COLO829 (cell line): ENCODE measurements around the gene HLA-DPB1.
"Not testable (repeated sequence)": the region's sequence is repeated elsewhere in the genome, so short reads cannot be mapped to it uniquely, and the experiment has no call there.

Experiments
- DNase-seq: peaks from one replicate; pipeline ENCODE4 v3.0.0; 2012; ENCODE audit warnings: low spot score

Gene HLA-DPB1

DNA sequence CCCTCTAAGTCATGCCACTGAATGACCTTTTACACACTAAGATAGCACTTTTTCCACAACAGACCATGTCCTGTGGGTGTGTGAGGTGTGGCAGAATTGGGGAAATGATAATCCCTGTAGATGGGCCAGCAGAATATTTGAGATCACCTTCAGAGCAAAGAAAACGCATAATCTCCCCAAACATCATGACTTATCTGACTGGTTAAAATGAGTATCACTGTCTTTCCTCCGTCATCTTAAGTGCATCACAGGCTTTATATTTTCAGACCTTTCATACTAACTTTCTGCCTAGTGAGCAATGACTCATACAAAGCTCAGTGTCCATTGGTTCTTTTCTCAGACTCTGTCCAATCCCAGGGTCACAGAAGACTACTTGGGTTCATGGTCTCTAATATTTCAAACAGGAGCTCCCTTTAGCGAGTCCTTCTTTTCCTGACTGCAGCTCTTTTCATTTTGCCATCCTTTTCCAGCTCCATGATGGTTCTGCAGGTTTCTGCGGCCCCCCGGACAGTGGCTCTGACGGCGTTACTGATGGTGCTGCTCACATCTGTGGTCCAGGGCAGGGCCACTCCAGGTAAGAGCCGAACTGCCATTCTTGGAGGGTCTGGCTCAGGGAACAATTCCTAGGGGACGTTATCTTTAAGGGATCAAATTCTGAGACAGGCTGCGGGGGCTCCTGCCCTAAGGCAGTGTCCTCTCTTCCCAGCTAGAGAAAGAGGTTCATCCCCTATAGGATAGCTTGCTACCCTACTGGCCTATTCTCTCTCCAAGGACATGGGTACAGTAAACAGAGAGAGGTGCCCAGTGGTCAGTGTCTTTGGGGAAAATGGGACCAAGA lies at the start of gene HLA-DPB1:
TSS of gene HLA-DPB1 (plus strand) at position 423 of the 838 bp plus-strand sequence. CDS start at position 475, 52 bp downstream.
- peak; percentile 71 for DNase-seq

DNA sequence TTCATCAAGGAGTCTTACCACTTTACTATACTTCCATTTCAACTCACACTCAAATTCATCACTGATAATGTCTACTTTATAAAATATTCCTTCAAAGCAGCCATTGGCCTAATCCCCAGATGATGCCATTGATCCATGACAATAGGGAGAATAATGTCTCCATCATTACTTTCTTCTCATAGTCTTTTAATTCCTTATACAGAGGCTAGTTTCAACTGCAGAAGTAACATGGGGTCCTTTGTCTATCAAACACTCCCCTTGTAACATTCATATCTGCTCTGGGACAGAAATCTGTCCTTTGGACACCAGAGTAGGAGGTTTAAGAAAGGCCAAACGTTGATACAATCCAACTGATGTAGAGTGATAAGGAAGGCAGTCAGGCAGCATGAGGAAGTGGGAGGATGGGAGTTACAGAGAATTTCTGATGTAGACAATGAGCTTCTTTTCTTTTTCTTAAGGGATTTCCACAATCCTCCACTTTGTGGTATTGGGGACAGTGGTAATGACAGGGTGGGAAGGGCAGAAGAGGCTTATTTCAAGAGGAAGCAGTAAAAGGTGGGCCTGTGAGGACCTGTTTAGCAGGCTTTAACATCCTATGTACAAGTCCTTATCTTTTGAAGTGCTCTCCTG lies 47.5 kb upstream of the HLA-DPB1 start:
- no peak for DNase-seq

DNA sequence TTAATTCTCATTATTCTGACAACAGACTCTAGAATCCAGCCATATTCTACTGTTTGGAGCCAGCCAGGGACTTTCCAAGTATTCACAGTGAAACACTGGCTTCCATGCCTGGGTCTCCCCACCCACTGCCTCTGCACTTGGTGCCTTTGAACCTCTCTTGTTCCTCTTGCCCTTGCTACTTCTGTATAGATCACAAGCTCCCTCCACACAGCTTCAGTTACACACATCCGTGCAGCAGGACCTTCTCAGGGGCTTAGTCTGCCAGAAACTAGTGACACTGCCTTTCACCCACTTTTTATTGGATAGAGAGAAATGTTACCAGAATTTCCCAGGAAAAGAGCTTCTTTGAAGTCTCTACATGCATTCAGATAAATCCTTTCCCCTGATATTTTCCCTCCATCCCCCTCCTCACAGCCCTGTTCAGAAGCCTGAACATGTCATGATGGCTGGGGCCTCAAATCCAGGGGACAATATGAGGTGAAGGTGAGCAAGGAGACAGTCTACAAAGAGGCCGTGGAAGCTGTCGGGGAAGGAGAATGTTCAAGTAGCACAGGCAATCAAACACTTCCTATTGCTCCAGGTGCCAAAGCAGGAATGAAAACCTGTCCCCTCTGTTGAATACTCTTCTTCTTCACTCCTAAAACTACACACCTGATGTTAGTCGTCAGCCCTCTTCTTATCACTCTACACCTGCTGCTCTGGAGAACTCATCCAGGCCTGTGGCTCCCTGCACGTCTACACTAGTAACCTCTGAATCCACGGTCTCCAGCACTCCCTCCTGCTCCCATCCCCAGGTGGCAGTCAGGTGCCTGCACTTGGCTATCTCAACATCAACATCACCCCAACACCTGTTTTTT lies 46.2 kb upstream of the HLA-DPB1 start:
- DNase-seq, result no peak

DNA sequence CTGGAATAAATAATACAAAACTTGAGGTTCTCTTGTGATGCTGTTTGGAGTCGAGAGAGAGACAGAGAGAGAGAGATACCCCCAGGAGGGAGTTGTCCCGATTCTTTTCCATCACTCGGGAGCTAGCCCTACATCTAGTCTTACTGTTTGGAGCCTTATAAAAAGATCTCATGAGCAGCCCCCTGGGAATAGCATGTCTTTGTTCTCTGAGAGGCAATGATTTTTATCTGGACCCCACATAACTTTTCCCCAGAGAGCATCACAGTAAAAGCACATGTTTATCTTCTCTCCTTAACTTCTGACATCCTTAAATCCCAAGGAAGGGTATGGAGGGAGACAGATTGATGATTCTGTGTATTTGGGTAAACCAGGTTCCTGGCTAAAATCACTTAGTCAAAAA lies 45.5 kb upstream of the HLA-DPB1 start:
- no peak for DNase-seq

DNA sequence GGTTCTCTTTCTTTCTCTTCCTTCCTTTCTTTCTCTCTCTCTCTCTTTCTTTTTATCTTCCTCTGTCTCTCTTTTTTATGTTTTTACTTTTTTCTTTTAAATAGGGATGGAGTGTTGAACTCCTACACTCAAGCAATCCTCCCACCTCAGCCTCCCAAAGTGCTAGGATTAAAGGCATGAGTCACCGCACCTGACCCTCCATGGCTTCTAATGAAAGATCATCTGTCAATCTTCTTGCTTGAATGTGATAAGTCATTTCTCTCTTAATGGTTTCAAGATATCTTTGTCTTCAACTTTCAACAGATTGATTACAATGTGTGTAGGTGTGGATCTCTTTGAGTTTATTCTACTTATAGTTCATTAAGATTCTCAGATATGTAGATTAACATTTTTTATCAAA lies 41.2 kb upstream of the HLA-DPB1 start:
- DNase-seq, result no peak

DNA sequence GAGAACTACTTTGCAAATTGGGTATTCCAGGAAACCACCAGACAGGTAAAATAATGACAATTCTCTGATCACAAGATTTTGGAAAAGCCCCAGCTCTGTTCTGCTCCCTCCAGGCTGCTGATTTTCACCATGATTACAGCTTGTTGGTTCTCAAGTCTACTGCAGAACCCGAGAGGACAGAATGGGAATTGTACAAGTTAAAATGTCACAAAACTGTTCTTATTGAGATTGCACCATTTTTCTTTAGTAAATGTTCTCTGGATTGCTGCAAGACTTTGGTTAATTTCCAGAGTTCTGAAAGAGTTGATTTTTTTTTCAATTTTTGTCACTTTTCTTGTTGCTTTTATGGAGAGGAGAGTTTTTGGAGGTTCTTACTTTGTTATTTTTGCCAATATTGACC lies 39.3 kb upstream of the HLA-DPB1 start:
- DNase-seq, result no peak

DNA sequence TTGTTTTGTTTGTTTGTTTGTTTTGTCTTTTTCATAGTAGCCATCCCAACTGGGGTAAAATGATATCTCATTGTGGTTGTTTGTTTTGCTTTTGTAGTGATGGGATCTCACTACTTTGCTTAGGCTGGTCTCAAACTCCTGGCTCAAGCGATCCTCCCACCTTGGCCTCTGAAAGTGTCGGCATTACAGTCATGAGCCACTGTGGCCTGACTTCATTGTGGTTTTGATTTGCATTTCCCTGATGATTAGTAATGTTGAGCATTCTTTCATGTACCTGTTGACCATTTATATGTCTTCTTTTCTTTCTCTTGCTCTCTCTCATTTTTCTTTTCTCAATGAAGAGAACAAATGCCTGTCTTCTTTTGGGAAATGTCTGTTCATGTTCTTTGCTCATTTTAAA lies 35.6 kb upstream of the HLA-DPB1 start:
- DNase-seq, result no peak

DNA sequence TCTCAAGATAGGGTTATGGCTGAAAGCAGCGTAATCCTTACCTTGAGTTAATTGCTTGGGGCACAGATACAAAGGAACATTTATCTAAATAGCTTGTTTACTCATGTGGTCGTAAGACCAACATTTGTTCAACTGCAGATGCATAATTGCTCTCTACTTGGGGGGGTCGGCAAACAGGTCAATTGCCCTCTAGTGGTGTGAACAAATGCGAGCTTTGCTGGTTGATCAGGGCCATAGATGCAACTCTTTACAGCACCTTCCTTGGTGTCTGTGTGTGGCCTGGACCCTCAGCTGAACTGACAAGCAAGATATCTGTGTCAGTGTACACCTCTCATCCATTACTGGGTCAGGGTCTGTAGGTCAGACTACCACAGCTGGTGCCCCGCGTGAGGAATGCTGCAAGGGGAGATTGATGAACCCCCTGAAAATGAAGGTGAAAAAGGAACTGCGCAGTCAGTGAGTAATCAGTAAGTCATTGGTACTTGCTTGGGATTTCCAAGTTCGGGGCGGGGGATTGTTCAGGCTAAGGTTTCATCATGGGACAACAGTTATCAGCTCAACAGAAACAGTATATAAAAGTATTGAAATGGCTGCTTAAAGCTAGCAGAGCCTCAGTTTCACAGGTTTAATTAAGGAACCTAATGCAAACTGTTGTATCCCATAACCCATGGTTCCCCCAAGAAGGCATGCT lies 26.3 kb upstream of the HLA-DPB1 start:
- no peak for DNase-seq

DNA sequence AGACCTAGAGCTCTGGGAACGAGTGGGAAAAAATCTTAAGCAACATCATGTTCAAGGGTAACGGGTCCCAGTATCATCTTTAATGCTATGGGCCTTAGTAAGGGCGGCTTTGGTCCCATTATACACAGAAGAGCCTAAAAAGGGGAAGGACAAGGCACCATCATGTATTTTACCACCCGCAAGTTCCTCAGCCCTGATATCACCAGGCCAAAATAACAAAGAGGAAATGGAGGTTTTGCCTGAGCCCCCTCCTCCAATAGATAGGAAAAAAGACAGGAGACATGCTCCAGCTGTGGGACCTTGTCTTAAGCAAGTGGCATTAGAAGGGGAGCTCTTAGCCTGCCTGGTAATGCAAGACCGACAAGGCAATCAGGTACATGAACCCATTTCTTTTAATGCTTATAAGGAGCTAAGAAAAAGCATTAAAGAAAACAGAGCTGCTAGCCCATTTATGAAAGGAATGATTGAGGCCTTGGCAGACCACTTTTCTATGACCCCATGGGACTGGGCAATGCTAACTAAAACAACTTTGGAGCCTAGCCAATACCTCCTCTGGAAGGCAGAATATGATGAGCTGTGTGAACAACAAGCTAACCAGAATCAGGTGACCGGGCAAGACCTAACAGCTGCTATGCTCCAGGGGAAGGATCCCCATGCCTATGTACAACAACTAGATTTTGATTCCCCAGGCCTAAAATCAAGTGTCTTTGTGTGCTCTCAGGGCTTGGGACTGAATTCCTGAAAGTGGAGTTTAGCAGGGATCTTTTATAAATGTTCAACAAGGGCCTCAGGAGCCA lies 25.6 kb upstream of the HLA-DPB1 start:
- no peak for DNase-seq

DNA sequence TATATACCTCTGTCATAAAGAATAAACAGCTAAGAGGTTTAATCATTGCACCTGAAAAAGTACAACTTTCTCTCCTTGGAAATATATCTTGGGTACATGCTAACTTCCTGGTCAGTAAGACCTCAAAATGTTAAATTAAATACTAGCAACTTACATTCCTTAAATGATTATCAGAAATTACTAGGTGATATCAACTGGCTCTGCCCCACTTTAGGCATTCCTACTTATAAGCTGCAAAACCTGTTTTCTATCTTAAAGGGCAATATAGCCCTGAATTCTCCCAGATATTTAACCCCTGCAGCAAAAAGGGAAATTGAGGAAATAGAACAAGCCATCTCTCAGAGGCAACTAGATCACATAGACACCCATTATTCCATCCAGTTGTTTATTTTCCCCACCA lies 23.2 kb upstream of the HLA-DPB1 start:
- no peak for DNase-seq

DNA sequence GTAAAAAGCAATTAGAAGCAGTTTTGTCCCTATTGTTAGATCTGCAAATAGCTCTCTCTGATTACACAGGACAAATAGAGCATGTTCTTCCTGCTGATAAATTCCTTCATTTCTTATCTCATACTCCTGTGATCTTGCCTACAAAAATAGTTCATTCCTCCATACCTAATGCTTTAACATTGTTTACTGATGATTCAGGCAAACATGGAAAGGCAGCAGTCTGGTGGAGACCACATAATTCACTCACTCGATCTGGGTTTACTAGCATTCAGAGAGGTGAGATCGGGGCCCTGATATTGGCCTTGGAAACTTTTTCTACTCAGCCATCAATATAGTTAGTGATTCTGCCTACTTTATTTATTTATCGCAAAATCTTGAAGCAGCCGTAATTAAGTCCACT lies 22.6 kb upstream of the HLA-DPB1 start:
- no peak for DNase-seq

DNA sequence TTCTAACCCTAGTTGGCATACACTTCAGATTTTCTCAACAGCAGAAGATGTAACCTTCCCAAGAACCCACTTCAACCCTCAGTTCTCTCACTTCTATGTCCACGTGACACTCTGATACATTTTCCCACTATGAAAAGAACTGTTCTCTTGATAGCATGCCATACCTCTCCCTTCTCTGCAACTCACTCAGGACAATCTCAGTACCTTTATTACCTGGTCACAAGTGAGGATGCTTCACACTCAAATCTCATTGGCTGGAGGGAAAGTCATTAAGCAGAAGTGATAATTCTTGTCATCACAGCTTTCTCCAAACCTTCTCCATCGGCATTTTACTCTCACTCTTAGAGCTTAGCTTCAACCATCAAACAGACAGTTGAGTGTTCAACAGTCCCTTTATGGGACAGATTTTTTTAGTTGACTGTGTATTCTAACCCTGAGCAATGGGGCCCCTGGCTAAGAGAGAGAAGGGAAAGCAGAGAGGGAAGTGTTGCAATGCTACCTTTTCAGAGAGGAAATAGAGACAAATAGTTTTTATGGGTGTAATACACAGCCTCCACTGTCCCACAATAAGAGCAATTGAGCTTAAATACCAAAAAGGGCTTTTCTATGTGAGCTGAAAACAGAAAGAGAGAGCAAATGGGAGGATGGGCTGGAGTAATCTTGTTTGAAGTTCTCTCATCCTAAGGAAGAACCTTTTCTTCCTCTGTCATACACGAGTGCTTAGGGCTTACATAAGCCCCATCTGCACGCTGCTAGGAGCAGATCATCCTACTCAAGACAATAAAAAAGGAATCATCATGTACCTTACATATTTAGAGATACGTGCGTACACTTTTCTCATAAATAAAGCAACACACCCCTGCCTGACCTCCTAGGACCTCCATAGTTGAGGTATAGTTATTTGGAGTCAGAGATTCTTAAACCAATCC lies 18.3 kb upstream of the HLA-DPB1 start:
- no peak for DNase-seq

DNA sequence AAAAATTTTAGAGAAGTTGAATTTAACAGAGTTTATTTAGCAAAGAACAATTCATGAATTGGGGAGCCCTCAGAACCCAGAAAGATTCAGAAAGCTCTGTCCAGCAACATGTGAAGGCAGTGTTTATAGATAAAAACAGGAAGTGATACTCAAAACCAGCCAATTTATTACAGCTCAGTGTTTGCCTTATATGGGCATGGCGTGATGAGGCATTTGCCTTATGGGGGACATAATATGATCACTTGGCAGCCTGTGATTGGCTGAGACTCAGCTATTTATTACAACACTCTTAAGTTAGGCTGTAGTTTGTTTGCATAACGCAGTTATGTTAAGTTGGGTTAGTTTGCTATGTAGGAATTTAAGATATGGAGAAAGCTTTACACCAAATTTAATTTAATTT lies 13.8 kb upstream of the HLA-DPB1 start:
- DNase-seq, result no peak

DNA sequence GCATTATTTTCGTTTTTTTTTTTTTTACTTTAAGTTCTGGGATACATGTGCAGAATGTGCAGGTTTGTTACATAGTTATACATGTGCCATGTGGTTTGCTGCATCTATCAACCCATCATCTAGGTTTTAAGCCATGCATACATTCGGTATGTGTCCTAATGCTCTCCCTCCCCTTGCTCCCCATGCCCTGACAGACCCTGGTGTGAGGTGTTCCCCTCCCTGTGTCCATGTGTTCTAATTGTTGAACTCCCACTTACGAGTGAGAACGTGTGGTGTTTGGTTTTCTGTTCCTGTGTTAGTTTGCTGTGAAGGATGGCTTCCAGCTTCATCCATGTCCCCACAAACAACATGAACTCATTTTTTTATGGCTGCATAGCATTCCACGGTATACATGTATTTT lies 12.4 kb upstream of the HLA-DPB1 start:
- not testable (repeated sequence) for DNase-seq

DNA sequence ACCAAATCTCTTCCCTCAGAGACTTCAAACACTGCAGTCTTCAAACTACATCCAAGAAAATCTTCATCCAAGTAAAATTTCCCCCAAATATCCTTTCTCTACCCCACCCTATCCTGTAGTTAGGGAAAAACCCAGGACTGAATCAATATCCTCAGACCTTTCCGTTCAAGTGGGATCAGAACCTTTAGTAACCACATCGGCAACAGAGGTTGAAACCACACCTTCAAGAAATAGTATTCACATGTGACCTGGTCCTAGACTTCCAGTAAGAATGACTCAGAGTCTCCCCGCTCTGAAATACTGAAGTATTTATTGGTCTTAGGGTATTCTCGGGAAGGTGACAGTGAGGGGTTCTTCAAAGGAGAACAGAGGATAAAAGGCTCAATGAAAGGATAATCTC lies 11.1 kb upstream of the HLA-DPB1 start:
- DNase-seq, result no peak

DNA sequence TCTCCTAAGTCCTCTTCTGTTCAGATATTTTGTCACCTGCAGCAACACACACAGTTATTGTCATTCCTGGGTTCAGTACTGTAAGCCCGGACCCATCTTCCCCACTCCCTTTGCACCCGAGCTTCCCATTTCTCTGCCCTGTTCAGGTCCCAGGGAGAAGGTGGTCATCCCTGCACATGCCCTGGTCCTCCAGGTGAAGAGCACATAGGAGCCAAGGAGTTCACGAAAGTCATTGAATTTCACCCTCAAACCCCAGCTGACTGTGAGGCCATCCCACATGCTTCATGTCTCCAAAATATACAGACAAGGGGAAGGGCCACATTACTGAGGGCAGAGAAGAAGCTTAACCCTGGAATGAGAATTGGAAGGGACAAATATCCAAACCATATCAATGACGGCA lies 10.5 kb upstream of the HLA-DPB1 start:
- DNase-seq, result no peak

DNA sequence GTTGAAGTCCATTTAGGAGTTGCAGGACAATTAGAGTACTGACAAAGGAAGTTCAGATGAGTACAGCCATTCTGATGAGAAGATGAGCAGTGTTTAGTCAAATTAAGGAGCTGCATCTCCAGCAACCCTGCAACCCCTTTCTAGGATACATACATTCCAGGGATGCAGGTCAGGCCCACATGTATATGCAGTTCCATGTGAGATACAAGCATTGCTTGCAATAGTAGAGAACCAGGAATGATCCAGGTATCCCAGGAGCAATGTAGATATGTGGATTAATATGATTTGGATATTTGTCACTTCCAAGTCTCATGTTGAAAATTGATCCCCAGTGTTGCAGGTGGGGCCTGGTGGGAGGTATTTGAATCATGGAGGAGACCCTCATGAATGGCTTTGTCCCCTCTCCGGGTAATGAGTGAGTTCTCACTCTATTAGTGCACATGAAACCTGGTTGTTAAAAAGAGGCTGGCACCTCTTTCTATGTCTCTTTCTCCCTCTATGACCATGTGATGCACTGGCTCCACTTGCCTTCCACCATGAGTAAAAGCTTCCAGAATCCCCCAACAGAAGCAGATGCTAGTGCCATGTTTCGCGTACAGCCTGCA lies 8.8 kb upstream of the HLA-DPB1 start:
- DNase-seq, result no peak

DNA sequence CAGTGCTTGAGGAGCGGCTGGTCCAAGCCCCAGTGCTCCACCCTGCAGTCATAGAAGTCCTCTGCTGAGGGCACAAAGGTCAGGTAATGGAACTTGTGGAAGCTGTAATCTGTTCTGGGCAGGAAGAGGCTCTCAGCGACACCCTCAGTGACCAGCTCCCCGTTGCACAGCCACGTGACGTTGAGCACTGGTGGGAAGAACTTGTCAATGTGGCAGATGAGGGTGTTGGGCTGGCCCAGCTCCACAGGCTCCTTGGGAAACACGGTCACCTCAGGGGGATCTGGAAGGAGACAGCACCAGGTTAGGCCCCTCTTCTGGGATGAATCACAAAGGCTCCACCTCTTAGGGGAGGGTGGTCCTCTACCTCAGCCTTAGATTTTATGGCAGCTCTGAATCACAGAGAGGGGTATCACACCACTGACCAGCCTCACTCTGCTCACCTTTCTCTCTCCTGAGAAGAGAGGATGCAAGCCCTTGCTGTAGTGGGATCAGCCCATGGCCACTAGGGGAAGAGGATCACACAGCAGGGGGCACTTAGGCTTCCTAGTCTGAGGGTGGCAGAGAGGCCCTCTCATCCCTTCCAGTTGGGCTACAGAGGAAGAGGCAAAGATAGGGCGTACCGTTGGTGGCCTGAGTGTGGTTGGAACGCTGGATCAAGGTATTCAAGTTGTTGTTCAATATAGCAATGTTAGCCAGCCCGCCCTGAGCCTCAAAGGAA lies 6.6 kb upstream of the HLA-DPB1 start:
- DNase-seq, result no peak

DNA sequence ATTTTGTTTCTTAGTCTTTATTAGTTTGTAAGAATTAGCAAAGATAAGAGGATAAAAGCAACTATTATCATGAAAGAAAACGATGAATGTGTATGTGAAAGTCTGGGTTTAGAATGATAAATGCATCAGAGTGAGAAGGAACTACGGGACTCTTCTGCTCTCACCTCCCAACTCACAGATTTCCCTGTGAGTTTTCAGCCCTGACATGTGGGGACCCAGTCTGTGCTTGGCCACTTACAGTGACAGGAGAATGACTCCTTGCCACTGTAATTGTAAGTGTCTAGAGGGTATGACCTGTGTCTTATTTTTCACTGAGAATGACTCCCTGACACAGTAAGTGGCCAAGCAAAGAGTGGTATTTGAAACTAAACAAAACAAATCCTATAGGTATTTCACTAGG lies 4.9 kb upstream of the HLA-DPB1 start:
- no peak for DNase-seq
